ENCODE measurements around the gene SLC41A3.
A peak's percentile ranks its signal among the peaks of the same experiment; 100 is the strongest.
"Not testable (repeated sequence)": the region's sequence is repeated elsewhere in the genome, so short reads cannot be mapped to it uniquely, and the experiment has no call there.

Gene SLC41A3

DNA sequence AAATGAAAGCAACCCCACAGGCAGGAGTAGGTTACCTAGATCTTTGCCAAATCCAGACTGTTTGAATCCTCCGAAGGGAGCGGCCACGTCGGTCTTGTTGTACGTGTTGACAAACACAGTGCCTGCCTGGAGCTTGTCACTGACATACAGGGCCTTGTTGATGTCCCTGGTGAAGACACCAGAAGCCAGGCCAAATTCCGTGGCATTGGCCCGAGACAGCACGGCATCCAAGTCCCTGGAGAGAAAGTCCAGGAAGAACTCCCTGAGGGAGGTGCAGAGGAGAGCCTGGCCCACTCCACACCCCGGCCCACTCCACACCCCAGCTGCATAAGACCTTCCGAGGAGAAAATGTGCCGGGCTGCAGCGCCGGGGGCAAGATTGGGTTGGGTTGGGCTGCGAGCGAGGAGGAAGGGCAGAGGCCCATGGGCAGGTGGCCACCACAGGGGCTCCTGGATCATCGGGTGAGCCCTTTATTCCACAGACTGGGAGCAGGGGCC is 21.8 kb upstream of the SLC41A3 start:
- DNase-seq = no peak

DNA sequence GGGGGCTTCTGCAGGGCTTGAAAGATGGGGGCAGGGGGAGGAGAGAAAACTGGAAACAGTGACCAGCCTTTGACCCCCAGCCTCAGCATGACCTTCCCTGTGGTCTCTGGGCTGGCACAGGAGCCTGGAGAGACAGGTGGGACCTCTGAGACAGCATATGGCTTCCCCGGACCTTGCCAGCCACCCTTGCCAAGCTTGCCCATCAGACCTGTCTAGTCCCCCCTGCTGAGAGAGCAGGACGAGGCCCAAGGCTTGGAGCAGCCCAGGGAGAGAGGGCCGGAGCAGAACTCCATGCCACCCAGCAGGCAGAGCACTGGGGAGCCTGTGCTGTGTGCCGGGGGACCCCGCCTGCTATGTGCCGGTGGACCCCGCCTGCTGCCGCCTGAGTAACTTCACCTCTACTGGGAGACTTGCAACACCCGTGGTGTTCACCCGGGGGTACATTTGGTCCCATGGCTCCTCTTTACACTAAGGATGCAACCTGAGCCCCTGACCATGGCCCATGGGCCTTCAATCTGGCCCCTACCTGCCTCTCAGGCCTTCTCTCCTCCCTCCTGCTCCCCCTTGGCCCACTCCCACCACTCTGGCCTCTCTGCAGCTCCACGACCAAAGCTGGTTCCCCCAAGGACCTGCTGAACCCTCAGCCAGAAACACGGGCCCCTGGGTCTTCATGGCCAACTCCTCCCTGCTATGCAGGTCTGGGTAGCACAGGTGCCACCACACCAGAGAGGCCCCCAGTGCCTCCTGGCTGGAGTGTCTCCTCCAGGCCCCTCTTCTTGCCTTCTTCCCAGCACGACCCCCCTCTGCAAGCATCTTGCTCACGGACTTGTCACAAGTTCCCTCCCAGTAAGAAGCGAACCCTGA is 21.1 kb upstream of the SLC41A3 start:
- no peak for DNase-seq

DNA sequence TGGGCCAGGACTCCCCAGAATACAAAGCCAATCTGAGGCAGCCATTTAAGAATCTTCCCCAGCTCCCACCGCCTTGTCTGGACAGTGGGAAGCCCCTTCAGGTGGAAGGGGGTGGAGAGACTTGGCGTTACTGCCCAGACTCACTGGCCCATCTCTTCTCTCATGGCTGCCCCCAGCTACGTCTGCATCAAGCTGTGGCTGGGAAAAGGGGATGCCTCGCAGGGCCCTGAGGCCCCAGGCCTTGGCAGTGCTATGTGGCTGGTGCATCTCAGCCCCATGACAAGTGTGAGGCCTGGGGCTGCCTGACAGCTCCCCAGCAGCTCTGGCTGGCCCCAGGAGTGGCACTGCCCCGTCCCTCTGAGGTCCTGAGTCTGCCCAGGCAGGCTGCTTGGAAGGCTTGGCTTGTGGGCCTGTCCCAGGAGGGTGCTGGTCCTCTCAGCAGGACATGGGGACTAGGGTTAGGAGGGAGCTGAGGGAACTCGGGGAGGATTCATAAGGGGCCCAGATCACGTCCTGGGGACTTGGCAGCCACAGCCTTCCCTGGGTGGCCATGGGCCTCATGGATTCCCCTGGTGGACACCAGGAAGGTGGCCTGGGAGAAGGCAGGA is 20.2 kb upstream of the SLC41A3 start:
- DNase-seq = no peak

DNA sequence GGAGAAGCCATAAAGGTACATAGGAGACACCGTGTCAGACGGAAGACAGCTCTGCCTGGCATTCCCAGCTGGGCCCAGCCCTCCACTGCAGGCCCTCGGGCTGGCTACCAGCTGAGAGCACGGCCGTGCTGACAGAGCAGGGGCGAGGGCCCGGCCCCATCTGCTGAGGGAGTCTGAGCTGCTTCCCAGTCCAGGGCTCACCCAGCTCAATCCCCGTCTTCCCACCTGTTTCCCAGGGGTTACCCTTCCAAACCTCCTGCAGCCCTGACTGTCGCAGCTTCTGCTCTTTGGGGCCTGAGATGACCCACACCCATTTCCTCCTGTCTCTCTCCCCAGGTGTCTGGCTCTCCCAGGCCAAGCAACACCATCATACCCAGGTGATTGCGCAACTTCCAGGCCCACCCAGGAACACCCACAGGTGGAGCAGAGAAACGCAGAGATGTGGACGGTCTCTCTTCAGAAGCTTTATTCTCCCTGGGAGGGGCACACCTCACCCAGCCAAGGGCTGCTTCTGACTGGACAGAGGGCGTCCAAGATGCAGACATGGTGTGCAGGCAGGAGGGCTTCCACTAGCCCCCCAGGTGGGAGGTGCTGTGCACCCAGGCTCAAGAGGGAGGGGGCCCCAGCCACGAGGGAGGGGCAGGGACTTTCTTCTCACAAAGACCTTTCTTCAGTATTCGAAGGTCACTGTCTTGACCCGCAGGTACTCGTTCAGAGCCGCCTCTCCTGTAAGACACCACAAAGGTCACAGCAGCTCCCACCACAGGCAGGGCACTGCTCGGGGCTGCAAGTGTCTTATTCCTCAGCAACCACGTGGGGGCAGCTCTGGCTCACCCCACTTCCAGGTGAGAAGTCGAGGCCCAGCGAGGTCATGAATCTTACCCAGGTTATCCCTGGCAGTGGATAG is 19.4 kb upstream of the SLC41A3 start:
- no peak for DNase-seq

DNA sequence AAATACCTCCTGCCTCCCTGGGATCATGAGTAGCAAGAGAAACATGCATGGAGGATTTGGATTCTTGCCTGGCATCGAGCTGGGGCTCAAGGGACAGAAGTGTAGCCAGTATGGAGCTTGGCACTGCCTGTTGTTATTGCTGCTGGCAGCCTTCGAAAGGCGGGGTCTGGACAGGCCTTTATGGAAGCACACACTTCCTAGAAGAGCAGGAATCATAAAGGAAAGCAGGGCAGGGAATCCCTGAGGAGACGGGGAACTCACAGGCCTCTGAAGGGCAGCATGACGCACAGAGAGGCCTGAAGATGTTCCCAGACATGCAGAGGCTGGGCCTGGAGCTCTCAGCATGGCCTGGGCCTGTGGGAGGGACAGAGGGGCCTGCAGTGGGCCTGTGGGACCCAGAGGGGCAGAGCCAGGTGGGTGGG is 18.6 kb upstream of the SLC41A3 start:
- DNase-seq = no peak

DNA sequence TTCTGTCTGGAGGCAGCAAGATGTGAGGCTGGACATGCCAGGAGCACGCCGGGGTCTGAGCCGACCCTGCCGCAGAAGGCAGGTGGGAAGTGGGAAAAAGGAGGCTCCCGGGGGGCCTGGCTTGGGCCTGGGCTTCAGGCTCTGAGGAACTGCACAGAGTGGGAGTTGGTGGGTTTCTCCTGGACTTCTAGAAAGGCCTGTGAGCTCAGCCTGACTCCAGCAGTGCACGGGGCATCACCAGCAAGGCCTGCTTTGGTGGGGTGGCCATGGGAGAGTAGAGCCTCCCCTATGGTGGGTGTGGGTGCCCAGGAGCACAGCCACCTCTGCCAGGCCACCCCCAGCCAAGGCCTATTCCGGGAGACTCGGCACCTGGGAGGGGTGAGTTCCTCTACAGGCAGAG is 18.1 kb upstream of the SLC41A3 start:
- no peak for DNase-seq

DNA sequence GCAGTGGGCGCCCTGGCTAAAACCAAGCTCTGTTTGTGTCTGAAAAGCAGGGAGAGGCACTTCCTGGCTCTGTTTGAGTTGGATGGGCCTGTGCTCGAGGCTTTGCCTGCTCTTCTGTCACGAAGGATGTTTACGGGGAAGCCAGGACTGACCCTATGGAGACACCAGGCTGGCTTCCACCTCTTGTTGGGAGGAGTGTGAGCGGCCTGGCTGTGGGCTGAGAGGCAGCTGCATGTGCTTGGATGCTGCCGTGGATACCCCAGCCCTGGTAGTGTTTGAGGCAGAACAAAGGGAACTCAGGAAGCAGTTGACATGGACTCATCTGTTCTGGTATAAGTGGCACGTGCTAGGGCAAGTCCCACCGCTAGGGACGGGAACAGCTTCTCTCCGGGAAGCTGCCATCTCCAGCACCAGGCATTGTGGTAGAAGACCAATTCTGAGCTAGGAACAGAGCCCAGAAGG is 17.6 kb upstream of the SLC41A3 start:
- no peak for DNase-seq

DNA sequence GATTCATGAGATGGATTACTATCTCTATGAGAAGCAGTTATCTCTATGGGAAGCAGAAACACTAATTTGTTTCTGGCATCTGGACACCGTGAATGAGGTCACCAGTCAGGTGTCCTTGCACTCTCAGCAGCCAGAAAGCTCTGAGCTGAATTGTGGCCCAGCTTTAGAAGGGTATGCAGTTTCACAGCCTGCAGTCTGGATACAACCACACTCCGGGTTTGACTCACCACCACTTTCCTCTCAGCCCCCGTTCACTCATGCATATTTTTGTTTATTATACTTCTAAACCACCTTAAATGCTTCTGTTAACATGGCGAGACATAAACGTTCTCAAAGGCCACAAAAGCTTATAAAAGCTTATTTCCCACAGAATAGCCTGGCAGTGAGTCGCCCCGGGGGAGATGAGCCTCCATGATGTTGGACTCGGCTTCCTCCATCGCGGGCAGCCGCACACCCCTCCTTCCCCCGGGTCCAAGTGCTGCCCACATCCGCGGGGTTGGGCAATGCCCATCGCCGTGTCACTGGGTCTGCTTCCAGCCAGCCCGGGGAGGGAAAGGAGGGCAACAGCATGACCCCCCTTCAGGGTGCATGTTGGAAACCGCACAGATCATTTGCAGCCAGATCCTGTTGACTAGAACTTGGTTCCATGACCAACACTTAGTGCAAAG is 16.8 kb upstream of the SLC41A3 start:
- DNase-seq = no peak

DNA sequence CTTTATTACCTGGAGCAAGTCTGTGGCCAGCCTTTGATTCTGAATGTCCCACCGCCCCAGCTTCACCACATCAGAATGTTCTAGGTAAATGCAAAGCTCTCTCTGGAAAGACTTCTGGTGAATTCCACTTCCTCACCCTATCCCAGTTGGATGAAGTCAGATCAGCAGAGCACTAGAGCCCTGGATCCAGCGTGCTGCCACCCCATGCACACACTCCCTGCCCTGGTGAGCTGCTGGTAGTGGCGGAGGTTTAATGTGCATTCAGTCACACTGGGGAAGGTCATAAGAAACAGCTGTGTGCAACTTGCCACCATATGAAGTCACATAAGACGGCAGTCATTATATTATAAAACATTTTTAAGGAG is 16.3 kb upstream of the SLC41A3 start:
- DNase-seq = no peak

DNA sequence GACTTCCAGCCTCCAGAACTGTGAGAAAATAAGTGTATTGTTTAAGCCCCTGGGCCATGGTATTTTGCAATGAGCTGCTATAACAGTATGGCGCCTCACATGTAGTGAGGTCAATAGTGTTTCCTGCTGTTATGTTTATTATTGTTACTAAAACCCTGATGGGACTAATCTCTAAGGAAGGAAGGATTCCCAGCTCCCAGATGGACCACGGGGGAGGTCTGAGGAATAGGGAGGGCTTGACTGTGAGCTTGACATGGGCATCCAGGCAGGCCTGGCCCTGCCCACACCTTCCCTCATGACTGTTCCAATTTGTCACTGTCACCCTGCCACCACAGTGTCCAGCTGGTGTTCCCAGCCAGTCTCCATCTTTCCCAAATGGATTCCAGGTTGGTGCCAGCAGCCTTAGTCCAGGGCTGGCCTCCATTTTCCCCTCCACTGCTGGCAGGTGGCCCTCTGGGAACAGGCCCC is 14.5 kb upstream of the SLC41A3 start:
- DNase-seq = no peak

DNA sequence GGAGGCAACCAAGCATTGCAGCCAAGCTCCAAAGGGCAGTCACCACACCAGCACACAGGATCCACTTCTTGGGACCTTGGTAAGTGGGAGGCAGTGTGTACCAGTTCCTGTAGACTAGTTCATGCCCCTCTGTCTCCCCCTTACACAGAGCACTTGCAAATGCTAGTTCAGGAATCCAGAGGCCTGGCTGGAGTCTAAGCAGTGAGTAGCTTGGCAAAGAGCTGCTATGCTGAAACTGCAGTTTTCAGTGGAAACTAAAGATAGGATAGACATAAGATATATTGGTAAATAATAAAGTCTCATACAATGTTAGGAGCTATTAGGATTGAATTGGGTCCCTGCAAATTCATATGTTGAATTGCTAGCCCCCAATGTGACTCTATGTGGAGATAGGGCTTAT is 13.9 kb upstream of the SLC41A3 start:
- no peak for DNase-seq

DNA sequence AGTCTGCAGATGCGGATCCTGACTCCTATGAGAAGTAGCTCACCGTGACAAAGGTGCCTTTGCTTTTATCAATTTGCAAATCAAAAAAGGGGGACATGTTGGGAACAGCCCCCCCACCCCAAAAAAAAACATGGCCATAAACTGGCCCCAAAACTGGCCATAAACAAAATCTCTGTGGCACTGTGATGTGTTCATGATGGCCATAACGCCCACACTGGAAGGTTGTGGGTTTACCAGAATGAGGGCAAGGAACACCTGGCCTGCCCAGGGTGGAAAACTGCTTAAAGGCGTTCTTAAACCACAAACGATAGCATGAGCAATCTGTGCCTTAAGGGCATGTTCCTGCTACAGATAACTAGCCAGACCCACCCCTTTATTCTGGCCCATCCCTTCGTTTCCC is 12.3 kb upstream of the SLC41A3 start:
- not testable (repeated sequence) for DNase-seq

DNA sequence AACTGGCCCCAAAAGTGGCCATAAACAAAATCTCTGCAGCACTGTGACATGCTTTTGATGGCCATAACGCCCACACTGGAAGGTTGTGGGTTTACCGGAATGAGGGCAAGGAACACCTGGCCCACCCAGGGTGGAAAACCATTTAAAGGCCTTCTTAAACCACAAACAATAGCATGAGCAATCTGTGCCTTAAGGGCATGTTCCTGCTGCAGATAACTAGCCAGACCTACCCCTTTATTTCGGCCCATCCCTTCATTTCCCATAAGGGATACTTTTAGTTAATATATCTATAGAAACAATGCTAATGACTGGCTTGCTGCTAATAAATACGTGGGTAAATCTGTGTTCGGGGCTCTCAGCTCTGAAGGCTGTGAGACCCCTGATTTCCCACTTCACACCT is 8.2 kb upstream of the SLC41A3 start:
- not testable (repeated sequence) for DNase-seq

DNA sequence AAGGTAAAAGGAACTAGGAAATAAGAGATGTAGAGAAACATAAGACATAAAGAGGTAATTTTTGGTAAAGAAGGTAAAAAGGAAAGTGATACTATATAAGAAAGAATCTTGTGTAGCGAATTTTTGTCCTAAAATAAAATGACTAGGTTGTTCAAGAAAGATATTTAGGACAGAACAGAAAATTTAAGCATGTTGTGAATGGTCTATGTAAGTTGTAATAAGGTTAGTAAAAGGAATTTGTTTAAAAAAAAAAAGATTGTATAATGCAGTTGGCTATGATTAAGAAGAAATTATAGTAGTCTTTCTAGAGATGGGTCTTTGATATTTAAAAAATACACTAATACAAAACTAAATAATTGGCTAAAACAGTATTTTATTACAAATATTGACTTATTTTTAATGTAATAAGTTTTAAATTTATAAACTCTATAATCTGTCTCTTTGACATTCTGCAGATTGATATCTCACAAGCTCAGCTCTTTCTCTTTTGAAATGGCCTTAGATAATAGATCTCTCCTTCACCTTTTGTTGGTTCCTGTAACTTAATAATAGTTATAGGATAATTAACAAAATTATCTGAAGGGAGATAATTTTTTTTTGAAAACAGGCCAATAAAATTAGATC is 3.7 kb upstream of the SLC41A3 start:
- no peak for DNase-seq

DNA sequence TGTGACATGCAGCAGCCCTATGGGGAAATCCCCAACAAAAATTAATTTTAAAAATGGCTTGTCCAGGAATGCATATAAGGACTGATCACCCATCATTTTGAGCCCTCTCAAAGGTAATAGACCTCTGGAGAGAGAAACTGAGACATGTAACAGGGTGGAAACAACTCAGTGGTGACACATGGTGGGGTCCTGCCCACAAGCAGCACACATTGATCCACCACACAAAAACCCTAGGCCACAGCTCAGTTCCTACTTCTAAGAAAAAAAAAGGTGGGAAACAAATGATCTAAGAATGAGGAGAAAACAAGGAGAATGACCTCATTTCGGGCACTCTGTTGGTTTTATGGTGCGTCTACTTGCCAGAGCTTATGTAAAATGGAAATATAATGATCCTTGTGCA is 1.9 kb upstream of the SLC41A3 start:
- DNase-seq = no peak

DNA sequence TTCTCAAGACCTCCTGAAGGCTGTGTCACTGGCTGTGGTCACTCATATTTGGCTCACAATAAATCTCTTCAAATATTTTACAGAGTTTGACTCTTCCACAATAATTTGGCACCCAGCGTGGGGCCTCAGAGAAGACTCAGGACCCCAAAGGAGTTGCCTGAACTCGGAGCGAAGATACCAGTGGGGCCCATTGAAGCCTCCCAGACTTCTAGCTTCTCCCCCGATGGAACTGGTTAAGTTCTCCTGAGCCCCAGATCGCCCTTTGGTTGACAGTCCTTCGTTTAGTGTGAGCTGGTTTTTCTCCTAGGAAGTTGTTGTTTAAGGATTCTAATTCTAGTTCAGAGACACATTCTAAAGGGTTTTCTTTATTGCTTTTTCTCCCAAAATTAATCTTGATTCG is 1.4 kb upstream of the SLC41A3 start:
- DNase-seq = no peak

DNA sequence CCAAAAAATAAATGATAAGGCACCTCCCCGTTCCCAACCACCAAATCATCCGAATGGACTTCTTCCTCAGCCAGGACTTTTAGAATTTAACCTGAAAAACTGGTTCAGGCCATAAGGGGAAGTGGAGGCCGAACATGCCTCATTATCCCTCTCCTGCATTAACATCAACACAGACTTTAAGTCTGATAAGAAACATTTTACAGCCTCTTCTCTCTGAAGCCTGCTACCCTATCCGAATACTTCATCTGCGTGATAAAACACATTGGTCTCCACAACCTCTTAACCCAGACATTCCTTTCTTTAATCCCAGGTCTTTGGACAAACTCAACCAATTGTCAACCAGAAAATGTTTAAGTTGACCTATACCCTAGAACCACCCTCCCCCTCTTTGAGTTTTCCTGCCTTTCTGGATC is 850 bp upstream of the SLC41A3 start:
- DNase-seq = no peak

DNA sequence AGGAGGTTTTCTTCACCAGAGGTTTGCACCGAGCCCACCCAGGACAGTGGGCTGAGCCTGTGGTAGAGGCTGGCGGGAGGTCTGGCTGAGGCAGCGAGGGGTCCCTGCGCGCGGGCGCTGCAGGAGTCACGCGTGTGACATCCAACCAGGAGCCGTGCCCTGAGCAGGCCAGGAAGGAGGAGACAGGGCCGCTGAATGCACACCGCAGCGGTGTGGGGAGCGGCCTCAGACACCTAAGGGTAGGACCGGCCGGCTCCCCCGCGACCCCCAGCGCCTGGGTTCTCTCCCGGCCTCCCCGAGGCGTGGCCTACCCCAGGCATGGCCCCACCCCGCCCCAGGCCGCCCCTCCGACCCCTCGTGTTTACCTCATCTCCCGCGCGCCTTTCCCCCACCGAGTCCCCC is 412 bp downstream of the SLC41A3 start:
- peak; percentile 3 for DNase-seq

DNA sequence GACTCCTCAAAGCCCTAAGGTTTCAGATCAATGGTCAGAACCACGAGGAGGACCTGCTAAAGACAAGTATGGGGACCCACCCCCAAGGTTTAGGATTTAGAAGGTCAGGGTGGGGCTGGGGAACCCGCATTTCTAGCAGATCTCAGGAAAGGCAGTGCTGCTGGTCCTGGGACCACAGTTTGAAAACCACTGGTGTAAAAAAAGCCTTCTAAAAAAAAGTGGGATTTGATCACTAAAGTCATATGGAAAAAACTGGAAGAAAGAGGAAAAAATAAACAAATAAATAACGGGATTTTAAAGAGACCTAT is 832 bp downstream of the SLC41A3 start:
- DNase-seq = no peak

DNA sequence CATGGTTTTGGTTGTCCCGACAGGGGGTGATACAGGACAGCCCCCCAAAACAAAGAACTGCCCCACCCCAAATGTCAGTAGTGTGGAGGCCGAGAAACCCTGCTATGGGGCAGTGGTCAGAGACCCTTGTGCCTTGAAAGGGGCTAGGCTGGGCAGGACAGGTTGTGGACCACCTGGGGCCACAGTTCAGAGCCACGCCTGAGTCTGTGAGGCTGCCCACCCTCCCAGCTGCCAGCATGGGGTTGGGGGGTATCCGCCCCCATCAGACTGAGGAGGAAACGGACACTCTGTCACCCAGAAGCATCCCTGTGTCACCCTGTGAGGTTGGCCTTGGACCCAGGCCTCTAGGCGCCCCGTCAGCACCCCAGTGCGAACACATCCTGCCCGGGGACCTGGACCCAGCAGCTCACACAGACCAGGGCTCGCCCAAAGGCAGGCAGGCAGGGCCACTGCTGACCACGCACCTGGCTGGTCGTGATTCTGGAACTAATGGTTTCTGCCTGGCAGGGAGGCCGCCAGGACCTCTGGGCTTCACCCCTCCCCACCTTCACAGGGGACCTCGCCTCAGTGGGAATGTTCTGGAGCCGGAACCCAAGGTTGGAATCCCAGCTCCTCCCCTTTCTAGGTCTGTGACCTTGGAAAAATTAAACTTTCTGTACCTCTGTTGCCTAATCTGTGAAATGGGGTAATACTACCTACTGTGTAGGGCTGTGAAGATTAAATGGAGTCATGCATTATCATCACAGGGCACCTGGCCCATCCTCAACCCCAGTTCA is 1.4 kb downstream of the SLC41A3 start:
- DNase-seq = no peak

DNA sequence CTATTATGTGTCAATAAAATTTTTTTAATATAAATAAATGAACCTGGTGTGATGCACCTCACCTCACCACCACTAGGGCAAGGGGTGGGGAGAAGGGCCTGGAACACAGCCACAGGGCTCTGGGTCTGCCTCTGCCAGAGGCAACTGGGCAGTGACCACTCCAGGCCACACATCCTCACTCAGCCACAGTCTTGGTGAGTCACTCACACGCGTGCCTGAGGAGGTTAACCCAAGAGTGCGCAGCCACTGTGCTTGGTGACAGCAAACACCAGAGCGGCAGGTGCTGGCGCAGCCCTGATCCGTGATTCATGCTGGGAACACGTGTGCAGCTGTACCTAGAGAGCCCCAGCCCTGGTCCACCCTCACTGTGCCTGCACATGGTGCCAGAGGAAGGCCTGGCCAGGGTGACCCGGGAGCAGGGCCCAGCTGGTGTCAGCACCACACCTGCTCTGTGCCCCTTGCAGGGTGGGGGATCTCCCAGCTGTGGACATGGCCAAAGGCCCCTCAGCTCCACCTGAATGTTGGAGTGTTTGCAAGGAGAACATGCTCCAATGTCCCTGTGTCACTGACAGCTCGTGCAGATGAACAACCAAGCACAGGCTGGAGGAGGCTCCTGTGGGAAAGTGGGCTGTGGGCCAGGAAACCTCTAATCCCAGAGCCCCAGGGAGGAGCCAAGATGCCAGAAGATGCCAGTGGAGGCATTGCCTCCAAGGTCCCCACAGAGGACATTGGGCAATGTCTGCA is 2.1 kb downstream of the SLC41A3 start:
- DNase-seq = no peak
